ENCODE data around the gene AGTRAP.

Gene AGTRAP

DNA sequence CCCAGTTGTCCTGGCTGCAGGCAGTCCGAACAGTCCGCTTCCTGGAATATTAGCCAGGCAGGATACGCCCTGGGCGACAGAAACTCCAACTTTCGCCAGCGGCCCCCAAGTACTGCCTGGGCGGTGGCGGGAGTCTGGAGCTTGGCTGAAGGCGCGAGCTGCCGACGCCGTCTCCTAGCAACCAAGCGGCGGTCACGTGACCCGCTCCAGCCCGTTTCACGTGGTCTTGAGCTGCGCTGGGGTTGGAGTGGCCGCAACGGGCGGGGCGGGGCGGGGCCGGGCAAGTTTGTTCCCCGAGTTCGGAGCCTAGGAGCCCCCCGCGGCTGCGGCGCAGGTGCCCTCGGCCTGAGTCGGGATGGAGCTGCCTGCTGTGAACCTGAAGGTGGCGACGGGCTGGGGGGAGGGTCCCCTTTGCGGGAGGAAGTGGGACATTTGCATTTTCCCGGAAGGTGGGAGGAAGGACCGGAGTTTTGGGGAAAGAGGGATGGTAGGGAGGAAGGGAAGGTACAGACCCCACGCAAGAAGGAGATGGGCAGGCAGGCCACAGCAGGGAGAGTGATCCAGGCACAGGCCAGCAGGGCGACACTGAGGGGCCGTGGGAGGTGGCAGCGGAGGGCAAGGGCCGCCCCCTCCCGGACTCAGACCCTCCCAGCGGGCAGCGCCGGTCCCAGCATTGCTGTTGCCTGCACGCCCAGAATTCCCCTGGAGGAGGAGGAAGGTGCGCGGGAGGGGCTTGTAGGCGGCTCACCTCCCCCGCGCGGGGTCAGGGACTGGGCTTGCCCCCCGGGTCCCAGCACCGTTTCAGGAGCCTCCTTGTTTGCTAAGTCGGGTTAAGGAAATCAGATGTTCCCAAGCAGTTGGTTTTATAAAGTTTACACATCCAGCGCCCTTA lies at the start of gene AGTRAP:
TSS of gene AGTRAP (plus strand) at position 283 of the 892 bp plus-strand sequence. CDS start at position 356, 73 bp downstream.
- DNase-seq (ENCODE audit: low spot score): peak; percentile 92

- no peak for DNase-seq (ENCODE audit: low spot score)
Observed at GRCh38 chr1:11688506-11688905, 47.4 kb upstream of the AGTRAP start.

- no peak for DNase-seq (ENCODE audit: low spot score)
Observed at GRCh38 chr1:11690397-11691301, 45.3 kb upstream of the AGTRAP start.

GRCh38 chr1:11691302-11691914 lies 44.5 kb upstream of the AGTRAP start, which contains the start of gene DRAXIN:
Gene DRAXIN (plus strand): TSS chr1:11691710. CDS start chr1:11706259, 14,549 bp downstream.
- DNase-seq (ENCODE audit: low spot score): no peak

DNA sequence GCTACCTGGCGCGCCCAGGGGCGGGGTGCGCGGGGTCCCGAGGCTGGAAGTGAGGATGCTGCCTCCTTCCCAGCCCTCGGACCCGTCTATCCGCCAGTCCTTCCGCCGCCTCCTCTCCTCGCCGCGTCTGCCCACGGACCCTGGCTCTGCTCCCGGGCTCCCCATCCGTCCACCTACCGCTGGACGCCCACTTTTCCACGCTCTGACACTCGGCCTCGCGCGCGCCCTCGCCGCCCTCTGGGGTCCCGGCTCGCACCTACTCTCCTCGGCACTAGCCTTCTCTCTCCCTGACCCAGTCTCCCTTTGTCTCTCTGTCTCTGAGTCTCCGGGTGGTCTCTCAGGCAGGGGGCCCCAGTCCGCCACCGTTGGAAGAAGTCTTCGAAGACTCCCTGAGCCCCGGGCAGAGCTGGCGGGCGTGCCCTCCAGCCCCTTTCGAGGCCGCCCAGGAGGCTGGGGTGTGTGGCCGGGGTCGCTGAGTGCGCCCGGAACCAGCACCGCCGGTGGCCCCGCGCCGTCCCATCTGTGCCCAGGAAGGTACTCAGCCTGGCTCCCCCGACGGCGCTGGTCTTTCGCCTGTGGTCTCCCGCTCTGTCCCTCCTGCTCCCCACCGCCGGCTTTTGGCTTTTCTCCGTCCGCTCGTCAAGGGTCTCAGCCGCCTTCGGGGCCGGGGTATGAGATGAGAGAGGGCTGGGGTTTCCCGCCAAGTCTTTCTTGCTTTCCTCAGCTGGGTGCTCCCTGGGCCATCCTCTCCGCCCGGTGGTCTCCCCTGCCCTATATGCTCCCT lies 43.8 kb upstream of the AGTRAP start:
- DNase-seq (ENCODE audit: low spot score): no peak

DNA sequence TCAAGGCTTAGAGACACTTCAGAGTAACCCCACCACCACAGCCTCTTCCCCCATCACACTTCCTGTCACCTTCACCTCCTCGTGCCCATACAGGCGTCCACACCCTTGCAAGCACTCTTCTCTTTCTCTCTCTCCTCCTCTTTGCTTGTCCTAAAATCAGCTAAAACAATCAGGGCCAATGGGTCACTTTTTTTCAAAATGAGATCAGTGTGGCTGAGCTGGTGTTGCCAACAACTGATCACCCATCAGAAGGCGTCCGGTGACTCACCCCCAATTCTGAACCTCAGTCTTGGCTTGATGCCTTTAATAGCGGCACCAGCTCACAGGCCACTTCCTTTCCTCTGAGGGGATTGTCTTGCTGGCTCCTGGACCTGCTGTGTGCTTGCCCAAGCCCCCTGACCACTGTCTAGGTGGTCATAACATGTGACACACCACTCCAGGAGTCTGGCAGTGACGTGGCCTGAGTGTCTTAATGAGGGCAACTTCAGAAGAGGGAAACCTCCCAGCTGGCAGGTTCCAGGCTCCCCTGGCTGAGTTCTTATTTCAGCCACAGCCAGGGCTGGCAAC lies 42.8 kb upstream of the AGTRAP start:
- DNase-seq (ENCODE audit: low spot score): no peak

GRCh38 chr1:11693917-11694316 lies 42.0 kb upstream of the AGTRAP start:
- DNase-seq (ENCODE audit: low spot score): no peak

GRCh38 chr1:11695861-11696260 lies 40.1 kb upstream of the AGTRAP start:
- DNase-seq (ENCODE audit: low spot score): no peak

GRCh38 chr1:11697188-11697892 lies 38.6 kb upstream of the AGTRAP start:
- DNase-seq (ENCODE audit: low spot score): no peak

GRCh38 chr1:11697893-11698210 lies 38.1 kb upstream of the AGTRAP start:
- no peak for DNase-seq (ENCODE audit: low spot score)

GRCh38 chr1:11700601-11701467 lies 35.1 kb upstream of the AGTRAP start:
- DNase-seq (ENCODE audit: low spot score): no peak

- no peak for DNase-seq (ENCODE audit: low spot score)
Observed at GRCh38 chr1:11701551-11701961, 34.4 kb upstream of the AGTRAP start.

- no peak for DNase-seq (ENCODE audit: low spot score)
Observed at GRCh38 chr1:11701981-11702803, 33.7 kb upstream of the AGTRAP start.

DNA sequence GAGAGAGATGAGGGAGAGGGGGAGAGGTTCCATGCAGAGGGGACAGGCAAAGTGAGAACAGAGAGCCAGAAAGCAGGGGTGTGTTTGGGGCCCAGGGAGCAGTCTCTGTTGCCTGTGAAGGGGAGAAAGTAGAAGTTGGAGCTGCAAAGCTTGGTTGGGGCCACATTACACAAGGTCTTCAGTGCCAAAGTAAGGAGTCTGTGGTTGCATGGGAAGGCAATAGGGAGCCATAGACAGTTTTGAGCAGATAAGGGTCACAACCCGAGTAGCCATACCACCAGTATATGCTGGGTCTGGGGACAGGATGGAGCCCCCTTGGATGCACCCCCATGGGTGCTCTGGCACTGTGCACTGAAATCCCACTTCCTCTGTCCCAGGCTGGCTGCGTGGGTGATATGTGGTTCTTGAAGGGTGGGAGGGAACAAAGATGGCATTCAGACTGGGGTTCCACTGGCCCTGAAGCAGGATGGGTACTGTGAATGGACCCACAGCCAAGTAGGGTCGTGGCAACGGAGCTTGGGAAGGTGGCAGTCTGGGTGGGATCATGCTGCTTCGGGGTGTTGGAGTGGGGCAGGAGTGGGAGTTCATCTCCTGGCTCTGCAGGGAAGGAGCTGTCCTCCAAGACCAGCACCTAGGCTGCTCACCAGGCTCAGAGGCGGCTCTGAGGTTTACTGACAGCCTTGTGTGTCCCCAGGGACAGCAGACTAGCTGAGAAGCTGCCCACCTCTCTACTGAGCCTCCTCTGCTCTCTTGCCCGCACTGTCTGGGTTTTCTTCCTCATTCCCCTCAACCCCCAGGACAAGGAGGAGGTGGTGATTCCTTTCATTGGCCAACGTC lies 32.4 kb upstream of the AGTRAP start:
- DNase-seq (ENCODE audit: low spot score): no peak

- no peak for DNase-seq (ENCODE audit: low spot score)
Observed at GRCh38 chr1:11704194-11704529, 31.8 kb upstream of the AGTRAP start.

DNA sequence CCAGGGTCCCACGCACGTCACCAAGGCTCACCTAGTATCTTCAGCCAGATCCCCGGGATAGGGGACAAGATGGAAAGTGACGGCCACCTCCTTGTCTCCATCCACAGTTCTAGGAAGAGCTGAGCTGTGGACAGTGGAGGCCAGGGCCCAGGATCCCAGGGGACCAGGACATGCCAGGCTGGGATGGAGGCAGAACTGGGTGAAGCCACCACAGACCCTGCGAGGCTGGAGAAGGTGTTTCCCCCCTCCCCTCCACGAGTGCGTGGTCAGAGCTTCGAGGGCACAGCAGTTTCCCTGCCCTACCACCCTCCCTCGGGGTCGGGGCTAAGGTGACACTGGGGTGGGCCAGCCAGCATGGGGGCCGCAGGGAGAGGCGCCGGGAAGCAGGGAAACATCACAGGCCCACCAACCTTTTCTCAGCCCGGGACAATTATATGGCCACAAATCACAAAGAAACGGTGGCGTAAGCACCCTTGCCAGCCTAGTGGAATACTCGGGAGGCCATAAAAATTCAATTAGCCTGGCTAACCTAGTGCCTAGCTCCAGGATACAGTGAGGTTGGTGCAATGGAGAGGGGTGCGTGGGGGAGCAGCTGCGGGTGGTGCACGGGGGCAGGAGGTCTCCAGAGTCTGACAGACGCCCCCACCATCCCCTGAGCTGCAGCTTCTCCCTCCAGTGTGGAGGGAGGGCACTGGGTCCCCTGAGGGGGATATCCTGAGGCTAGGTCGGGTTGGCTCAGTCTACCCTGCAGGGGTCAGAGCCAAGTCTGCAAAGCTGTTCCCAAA lies 31.1 kb upstream of the AGTRAP start:
- no peak for DNase-seq (ENCODE audit: low spot score)

DNA sequence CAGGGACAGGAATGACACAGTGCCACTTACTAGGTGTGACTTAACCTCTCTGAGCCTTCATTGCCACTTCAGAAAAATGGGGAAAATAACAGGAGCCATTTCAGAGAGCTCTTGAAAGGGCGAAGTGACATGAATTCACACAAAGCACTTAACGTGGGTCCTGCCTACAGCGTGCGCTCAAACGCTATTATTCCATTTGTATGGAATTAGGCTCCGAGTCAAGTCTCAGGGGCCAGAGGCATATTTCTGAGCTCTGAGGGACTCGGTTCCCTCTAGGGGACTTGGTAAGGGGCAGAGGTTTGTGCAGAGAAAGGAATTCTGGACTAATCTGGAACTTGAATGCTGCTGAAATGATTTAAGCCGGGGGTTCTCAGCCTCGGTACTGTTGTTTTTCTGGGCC lies 30.3 kb upstream of the AGTRAP start:
- DNase-seq (ENCODE audit: low spot score): no peak
